Measurements from ENCODE around the gene OR5V1.
"Not testable (repeated sequence)": the region's sequence is repeated elsewhere in the genome, so short reads cannot be mapped to it uniquely, and the experiment has no call there.

OR5V1 gene

DNA sequence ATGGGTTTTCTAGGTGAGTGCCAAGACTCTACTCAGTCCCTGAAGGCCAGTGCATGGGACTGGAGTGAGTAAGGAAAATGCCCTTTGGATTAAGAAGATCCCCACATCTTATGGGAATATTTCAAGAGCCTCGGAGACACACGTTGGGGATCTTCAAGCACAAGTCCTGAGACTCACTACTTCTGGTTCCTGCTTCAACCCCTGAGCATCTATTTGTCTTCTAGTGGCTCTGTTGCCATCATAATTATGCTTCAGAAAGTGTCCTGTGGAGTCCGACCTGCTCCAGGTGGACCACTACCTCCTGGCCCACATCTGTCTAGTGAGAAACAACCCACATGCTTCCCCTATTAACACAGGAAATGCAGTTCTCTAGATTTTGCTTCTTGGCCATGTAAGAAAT, at the start of gene OR5V1:
Gene OR5V1 (minus strand): TSS at position 101 of the 400 bp plus-strand sequence. CDS start 12,670 bp downstream, outside the sequence.
- DNase-seq (ENCODE audit: low read depth): no peak

DNA sequence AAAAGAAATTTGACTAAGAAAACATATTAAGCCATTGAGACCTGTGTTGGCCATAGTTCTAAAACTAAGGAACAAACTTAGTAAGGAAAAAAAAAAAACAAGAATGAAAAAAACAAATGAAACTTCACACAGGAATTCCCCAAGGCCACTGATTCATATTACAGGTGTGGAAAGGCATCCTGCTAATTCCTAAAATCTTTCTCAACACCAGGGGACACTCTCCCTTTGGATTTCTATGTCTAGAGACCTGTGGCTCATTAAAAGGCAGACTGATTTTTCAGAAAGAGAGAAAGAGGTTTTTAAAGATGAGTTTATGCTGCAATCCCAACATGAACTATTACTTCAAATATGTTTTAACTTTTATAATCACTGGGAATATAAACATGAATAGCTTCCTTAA, 45.9 kb upstream of the OR5V1 start, which contains the start of gene OR12D1:
Gene OR12D1 (plus strand): TSS at position 341 of the 400 bp plus-strand sequence.
- DNase-seq (ENCODE audit: low read depth): no peak

DNA sequence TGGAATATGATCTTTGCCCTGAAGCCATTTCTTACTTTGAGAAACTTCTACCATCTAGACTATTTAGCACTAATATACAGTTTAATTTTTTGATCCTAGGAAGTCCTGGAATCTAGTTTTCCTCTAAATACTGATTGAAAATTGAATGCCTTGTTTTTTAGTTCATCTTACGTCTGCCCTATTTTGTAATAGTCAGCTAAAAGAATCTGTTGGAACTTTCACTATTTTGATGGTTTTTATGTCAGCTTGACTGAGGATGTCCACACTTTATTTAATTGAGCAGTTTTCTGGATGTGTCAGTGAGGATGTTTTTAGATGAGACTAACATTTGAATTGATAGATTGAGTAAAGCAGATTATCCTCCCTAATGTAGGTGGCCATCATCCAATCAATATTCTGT, 35.1 kb upstream of the OR5V1 start:
- no peak for DNase-seq (ENCODE audit: low read depth)

DNA sequence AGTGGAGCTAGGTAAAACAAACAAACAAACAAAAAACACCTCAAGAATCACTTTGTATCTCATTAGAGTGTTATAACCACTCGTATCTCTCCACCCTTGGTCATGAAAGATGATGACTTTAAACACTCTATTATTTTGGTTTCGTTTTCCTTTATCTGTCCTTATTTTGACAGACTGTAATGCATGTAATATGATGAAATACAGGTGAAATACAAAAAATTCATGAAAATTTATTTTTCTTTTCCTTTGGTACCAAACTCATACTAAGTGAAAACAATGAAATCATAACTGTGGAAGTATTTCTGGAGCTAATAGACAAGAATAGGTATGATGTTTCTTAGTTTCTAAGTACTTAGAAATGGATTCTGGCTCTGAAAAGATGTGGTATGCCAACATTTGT, 30.9 kb upstream of the OR5V1 start:
- no peak for DNase-seq (ENCODE audit: low read depth)

DNA sequence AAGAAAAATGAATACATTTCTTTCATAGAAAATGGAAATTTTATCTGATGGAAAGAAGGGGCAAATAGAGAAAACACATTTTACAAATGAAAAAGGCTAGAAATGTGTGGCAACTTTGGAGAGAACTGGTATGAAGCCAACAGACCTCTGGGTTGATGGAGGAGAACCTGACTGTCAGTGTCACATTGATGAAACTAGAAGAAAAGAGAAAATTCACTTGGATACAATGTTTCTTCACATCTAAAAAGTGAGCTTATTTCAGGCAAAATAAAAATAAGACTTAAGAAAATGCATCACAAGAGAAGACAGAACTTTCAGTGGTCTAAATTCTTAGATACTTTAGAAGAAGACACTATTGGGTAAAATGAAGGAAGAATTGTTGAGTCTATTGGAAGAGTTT, 26.7 kb upstream of the OR5V1 start, which contains the start of gene OR12D2:
Gene OR12D2 (plus strand): TSS at position 301 of the 400 bp plus-strand sequence. CDS start 1,069 bp downstream, outside the sequence.
- no peak for DNase-seq (ENCODE audit: low read depth)

DNA sequence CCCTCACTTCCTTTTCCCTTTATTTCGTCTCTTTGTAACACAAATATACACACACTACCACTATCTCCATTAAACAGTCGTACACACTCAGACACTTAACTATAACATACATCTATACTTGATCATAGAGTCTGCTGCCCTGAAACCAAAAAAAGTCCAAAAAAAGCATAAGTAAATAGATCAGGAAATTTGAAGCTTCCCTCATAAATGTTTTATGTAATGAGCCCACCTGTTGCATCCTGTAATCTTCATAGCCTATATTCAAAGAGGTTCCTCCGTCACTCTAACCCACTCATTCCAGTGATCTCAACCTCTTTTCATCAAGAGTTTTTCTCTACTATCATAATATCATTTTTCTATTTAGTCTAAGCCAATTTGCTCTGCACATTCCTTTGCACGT, 19.9 kb upstream of the OR5V1 start:
- no peak for DNase-seq (ENCODE audit: low read depth)

DNA sequence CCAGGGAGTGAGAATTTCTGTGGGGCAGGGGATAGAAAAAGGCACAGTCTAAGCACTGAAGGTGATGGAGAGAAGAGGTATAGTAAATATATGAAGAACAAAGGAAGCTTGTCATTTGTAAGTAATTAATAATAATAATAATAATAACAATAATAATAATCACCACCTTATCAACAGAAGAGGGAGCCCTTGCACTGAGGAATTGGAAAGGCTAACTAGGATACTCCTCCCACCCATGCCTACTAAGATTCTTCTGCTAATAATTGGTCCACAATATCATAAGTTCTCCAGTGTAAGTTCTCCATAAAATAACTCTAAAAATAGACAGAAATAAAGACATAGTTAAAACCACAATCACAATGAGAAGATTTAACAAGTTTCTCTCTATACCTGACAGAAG, 7.3 kb upstream of the OR5V1 start:
- DNase-seq (ENCODE audit: low read depth): no peak

DNA sequence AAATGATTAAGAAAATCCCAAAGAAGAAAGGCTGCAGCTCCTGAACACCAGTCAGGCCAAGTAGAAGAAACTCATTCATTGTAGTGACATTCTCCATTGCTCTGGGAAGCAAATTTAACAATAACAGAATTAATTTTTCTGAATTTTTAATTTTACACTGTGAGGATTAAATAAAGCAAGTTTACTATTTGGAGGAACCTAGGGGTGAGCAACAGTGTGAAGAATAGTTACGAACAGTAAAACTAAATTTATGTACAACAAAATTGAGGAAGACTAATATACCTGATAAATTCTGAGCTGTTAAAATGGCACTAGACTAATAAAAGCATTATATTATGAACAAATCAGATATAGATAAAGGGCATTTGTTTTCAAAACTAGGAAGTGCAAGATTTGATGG, 6.5 kb upstream of the OR5V1 start, which contains the start of gene OR12D3:
Gene OR12D3 (minus strand): TSS at position 101 of the 400 bp plus-strand sequence. CDS start 4 bp downstream, at position 97.
- no peak for DNase-seq (ENCODE audit: low read depth)

DNA sequence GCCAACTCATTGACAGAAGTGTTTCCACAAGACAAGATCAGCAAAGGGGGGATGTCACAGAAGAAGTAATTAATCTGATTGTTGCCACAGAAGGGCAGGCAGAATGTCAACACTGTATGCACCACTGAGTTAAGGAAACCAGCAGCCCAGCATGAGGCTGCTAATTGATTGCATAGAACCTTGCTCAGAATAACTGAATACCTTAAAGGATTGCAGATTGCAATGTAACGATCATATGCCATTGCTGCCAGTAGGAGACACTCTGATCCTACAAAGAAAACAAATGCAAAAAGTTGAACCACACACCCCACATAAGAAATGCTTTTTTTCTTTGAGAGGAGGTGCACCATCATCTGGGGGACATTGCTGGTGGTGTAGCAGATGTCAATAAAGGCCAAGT, 13.1 kb downstream of the OR5V1 start:
- DNase-seq (ENCODE audit: low read depth): no peak

DNA sequence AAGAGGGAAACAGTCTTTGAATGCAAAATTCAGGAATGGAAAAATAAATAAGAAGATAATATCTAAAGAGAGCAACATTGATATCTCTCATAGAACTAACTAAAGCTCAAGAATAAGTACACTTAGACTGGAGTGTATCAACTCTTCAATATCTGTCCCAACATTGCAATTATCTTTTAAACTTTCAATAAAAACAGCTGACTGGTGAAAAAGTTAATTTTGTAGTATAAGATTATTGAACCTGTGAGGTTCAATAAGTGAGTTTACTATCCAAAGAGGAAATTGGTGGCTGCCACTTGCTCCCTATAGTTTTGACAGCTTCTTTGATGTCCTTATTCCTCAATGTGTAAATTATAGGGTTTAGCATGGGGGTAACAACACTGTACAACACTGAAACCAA, 13.7 kb downstream of the OR5V1 start:
- no peak for DNase-seq (ENCODE audit: low read depth)

DNA sequence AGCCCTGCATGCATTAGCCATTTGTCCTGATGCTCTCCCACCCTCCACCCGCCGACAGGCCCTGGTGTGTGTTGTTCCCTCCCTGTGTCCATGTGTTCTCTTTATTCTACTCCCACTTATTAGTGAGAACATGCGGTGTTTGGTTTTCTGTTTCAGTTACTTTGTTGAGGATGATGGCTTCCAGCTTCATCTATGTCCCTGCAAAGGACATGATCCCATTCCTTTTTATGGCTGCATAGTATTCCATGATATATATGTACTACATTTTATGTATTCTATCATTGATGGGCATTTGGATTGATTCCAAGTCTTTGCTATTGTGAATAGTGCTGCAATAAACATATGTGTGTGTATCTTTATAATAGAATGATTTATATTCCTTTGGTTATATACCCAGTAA, 19.3 kb downstream of the OR5V1 start:
- not testable (repeated sequence) for DNase-seq (ENCODE audit: low read depth)

DNA sequence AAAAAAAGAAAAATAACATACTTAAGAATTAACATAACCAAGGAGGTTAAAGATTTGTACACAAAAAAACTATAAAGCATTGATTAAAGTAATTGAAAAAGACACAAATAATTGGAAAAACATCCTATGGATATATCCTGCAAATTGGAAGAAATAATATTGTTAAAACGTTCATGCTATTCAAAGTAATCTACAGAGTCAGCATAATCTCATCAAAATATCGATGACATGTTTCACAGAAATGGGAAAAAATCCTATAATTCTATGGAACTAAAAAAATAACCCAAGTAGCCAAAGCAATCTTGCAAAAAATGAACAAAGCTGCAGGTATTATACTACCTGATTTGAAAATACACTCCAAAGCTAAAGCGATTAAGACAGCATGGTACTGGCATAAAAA, 23.3 kb downstream of the OR5V1 start:
- no peak for DNase-seq (ENCODE audit: low read depth)

DNA sequence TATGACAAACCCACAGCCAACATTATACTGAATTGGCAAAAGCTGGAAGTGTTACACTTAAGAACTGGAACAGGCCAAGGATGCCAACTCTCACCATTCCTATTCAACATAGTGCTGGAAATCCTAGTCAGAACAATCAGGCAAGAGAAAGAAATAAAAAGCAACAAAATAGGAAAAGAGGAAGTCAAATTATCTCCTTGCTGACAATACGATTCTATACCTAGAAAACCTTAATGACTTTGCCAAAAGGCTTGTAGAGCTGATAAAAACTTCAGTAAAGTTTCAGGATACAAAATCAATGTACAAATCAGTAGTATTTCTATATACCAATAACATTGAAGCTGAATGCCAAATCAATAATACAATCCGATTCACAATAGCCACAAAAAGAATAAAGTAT, 32.4 kb downstream of the OR5V1 start:
- DNase-seq (ENCODE audit: low read depth): no peak

DNA sequence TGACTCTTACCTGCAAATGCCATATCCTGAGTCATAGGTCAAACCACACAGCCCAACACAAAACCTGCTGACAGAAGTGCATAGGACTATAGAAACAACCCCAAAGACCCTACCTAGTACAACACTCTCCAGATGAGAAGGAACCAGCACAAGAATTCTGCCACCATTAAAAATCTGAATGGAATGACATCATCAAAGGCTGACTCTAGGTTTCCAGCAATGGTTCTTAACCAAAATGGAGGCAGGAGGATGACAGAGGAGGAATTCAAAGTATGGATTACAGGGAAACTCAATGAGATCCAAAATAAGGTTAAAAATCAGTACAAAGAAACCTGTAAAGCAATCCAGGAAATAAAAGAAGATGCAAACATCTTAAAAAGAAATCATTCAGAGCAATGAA, 36.0 kb downstream of the OR5V1 start:
- DNase-seq (ENCODE audit: low read depth): no peak

DNA sequence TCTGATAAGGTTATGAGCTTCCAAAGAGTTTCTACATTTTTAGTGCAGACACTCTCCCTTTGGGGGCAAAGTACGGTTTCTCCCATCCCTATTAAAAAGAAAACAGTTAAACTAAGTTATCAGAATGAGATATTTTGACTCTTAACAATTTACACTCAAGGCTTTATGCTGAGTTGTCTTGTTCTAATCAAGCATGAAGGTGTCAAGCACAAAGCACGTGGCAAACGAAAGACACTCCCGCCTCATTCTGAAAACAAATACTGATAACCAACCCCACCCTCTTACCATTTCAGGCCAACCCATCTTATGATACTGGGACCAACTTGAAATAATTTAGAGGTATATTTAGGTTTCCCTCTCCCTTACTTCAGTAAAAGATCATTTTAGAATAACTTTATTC, 42.9 kb downstream of the OR5V1 start:
- no peak for DNase-seq (ENCODE audit: low read depth)

DNA sequence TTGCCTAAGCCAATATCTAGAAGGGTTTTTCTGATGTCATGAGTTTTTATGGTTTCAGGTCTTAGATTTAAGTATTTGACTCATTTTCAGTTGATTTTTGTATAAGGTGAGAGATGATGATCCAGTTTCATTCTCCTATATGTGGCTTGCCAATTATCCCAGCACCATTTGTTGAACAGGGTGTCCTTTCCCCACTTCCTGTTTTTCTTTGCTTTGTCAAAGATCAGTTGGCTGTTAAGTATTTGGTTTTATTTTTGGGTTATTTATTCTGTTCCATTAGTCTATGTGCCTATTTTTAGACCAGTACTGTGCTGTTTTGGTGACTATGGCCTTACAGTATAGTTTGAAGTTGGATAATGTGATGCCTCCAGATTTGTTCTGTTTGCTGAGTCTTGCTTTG, 45.3 kb downstream of the OR5V1 start:
- not testable (repeated sequence) for DNase-seq (ENCODE audit: low read depth)

DNA sequence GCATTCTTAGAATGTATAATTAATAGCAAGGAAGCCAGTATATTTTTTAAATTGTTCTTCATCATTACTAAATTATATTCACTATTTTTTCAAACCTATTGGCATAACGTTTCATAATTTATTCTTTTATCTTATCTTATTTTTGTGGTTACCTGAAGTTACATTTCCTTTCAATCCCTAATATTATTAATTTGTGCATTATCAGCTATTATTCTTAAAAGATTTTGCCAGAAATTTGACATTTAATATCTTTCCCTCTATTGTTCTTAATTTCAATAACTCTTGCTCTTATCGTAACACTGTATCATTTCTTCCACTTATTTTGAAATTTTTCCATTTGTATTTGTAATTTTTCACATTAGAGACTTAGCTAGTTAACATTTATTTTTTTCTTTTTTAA, 48.7 kb downstream of the OR5V1 start:
- no peak for DNase-seq (ENCODE audit: low read depth)
